ENCODE results near the gene MAP3K10. TPM values are rescaled to one million over a fixed set of nuclear protein-coding genes. Genes with fewer than 3 reads are reported as not detected.

MAP3K10 gene
- total RNA-seq, 1 donor from 2014 or later, result 17.2 TPM

DNA sequence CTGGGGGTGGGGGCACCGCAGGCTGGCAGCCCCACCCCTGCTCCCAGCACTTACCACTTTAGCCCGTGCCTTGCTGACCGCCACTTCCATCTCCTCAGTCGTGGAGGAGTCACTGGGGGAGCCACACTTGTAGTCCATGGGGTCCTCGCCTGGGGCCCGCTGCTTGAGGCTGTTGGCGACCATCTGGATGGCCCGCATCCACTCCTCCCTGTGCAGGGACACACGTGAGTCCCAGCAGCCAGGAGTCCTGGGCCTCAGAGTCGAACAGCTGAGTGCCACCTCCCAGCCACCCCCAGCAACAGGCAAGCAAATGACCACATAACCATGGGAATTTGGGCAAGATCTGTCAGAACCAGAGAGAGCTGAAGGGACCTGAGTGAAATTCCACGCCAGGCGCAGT, 51.3 kb downstream of the MAP3K10 start:
- DNase-seq, result no peak
- H3K4me3 ChIP-seq, result no peak overlapping the region
- H3K27me3 ChIP-seq, result no peaks in the 10 kb centered on the region
- H3K4me1 ChIP-seq, result peaks cover 25% of the 10 kb centered on the region
- peaks cover 37% of the 10 kb centered on the region for H3K36me3 ChIP-seq
- ATAC-seq, result no peak
- TF ChIP-seq, protein P1, sequence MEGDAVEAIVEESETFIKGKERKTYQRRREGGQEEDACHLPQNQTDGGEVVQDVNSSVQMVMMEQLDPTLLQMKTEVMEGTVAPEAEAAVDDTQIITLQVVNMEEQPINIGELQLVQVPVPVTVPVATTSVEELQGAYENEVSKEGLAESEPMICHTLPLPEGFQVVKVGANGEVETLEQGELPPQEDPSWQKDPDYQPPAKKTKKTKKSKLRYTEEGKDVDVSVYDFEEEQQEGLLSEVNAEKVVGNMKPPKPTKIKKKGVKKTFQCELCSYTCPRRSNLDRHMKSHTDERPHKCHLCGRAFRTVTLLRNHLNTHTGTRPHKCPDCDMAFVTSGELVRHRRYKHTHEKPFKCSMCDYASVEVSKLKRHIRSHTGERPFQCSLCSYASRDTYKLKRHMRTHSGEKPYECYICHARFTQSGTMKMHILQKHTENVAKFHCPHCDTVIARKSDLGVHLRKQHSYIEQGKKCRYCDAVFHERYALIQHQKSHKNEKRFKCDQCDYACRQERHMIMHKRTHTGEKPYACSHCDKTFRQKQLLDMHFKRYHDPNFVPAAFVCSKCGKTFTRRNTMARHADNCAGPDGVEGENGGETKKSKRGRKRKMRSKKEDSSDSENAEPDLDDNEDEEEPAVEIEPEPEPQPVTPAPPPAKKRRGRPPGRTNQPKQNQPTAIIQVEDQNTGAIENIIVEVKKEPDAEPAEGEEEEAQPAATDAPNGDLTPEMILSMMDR (IDR thresholded peaks at IDR 0.05), result no peak
- intact Hi-C loops (cut with DNase I), result no loop called here
- peak overlapping the region; percentile 55 for H3K27ac ChIP-seq
- H3K9me3 ChIP-seq, result no peaks in the 10 kb centered on the region

DNA sequence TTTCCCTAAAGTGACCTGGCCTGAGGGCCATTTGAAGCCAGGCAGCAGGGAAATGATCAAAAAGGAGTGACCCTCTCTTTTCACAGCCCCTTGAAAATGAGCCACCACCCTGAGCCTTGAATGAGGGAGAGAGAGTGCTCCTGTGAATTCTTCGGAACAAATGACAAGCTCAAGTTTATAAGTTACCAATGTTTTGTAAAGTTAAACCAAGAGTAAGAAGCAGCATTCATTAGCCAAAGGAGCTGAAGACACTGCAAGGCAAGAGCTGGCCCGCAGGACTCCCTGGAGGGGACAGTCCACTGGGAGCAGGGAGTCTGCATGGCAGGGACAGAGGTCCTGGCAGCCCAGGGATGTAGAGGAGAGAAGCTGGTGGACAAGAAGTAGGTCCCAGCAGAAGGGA, 52.0 kb downstream of the MAP3K10 start:
- H3K36me3 ChIP-seq, result peaks cover 31% of the 10 kb centered on the region
- no peaks in the 10 kb centered on the region for H3K27me3 ChIP-seq
- DNase-seq (no peak), ATAC-seq (no peak)
- H3K4me3 ChIP-seq, result no peak overlapping the region
- no peak overlapping the region for H3K27ac ChIP-seq
- peaks cover 25% of the 10 kb centered on the region for H3K4me1 ChIP-seq
- TF ChIP-seq, protein P1 (IDR thresholded peaks at IDR 0.05), result no peak
- H3K9me3 ChIP-seq, result no peaks in the 10 kb centered on the region
- intact Hi-C loops (cut with DNase I), result no loop called here

DNA sequence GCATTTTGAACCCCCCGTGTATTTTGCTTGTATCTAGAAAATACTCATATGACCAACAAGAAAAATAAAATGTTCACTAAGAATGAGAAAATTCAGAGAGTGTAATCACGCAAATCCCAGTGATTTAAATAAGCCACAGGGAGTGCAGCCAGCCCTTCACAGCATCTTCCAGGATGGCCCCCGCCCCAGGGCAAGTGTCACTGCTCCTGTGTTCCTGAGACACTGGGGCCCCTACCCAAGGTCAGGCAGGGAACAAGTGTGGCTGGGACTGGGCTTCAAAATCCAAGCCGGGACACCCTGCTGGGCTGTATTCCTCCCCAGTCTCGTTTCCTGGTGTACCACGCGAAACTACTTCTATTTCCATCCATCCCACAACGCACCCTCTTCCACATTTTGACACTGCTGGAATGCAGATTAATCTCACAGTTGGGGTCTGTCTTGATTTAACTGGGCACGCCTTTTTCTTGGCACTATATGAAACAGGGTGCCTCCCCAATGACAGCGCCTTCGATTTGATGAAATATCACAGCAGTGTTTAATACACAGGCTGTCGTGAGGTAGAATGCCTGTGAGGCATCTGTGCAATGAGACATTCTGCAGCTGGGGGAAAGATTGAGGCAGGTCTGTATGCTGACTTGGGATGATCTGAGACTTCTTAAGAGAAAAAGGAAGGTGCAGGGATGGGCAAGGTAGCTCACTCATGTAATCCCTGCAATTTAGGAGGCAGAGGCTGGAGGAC, 53.5 kb downstream of the MAP3K10 start:
- intact Hi-C loops (cut with DNase I), result no loop called here
- Histone ChIP-seq H3K9me3 (no peaks in the 10 kb centered on the region), H3K36me3 (peaks cover 16% of the 10 kb centered on the region), H3K4me1 (peaks cover 25% of the 10 kb centered on the region), H3K27ac (no peak overlapping the region), H3K4me3 (no peak overlapping the region), H3K27me3 (no peaks in the 10 kb centered on the region)
- DNase-seq, result no peak
- ATAC-seq, result no peak
- TF ChIP-seq, protein P1 (IDR thresholded peaks at IDR 0.05), result no peak

DNA sequence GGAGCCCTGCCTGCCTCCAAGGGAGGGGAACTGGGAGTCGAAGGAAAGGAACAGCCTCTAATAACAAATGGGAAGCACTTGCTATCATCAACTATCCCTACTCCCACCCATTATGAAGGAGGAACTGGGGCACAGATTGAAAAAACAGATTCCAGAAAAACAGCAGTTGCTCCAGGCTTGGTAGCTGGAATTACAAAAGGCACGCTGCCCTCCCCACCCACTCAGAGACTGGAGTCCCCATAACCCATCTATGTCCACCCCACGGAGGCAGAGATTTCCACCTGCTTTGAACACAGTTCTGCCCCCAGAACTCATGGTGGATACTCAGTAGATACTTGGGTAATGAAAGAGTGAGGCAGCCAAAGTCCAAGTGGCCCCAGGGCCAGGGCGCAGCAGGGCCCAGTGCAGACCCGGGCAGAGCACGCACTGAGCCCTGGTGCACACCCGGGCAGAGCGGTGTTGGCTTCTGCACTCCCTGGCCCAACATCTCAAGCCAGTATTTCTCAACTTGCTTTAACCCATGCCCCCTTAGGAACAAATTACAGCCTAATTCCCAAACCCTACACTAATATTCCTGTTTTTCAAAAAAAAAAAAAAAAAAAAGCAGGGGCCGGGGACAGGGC, 54.4 kb downstream of the MAP3K10 start:
- H3K4me1 ChIP-seq, result peaks cover 25% of the 10 kb centered on the region
- H3K36me3 ChIP-seq, result peaks cover 7% of the 10 kb centered on the region
- no peak overlapping the region for H3K27ac ChIP-seq
- no peaks in the 10 kb centered on the region for H3K9me3 ChIP-seq
- no peaks in the 10 kb centered on the region for H3K27me3 ChIP-seq
- no peak overlapping the region for H3K4me3 ChIP-seq
- ATAC-seq, result no peak
- TF ChIP-seq, protein P1 (IDR thresholded peaks at IDR 0.05), result no peak
- no peak for DNase-seq
- intact Hi-C loops (cut with DNase I), result no loop called here

DNA sequence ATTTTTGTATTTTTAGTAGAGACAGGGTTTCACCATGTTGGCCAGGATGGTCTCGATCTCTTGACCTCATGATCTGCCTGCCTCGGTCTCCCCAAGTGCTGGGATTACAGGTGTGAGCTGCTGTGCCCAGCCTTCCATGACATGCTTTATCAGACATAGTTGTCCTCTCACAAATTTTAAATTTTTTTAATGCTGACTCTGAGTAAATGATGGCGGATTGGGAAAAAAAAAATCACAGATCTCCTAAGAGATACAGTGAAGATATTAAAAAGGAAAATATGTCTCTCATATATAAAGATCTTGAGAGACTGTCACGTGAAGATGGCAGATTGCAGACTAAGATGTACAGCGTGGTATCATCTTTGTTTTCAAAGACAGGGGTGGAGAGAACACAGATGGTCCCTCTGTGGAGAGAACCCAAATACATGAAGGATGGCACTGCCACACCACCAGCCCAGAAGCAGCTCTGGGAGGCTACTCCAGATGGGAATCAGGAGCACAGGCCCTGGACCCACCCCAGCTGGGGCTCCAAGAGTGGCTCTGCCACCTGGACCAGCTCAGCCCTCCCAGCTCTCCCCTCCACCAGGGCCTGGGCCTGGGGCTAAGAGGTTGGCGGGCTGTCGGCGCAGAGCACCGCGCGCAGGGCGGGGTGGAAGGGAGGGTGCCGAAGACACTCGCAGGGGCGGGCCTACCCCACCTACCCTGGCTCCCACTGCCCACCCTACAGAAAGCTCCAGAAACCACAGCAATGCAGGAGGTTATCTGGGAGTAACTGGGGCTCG, 55.3 kb downstream of the MAP3K10 start:
- intact Hi-C loops (cut with DNase I), result no loop called here
- Histone ChIP-seq H3K27me3 (no peaks in the 10 kb centered on the region), H3K27ac (no peak overlapping the region), H3K36me3 (no peaks in the 10 kb centered on the region), H3K4me3 (no peak overlapping the region), H3K9me3 (no peaks in the 10 kb centered on the region), H3K4me1 (peaks cover 25% of the 10 kb centered on the region)
- ATAC-seq, result no peak
- DNase-seq, result no peak
- TF ChIP-seq, protein P1 (IDR thresholded peaks at IDR 0.05), result no peak

Data from upper lobe of right lung (tissue), 1 donor.